Keratinocyte (primary cell): ENCODE data around the gene H1-8.

Experiments
- EZH2 ChIP-seq: IDR thresholded peaks from one replicate; pipeline ENCODE4 v1.6.1; 2012; ENCODE audit warnings: inconsistent platforms, mild to moderate bottlenecking, low read length, moderate library complexity
- TF ChIP-seq, protein P1 (sequence below), 3 experiments: IDR thresholded peaks in 1 of 3; conservative IDR thresholded peaks in 1 of 3; optimal IDR thresholded peaks in 1 of 3; 2 replicates in 2 of 3; 3 replicates in 1 of 3; pipeline versions ENCODE3 to v1.5.1; 2011; ENCODE audit warnings: low read length in 3 of 3, mild to moderate bottlenecking in 3 of 3, moderate library complexity in 2 of 3, control low read depth in 1 of 3, inconsistent platforms in 1 of 3; ENCODE audit not compliant: insufficient read depth in 2 of 3; ENCODE audit errors: extremely low read depth in 1 of 3

DNA sequence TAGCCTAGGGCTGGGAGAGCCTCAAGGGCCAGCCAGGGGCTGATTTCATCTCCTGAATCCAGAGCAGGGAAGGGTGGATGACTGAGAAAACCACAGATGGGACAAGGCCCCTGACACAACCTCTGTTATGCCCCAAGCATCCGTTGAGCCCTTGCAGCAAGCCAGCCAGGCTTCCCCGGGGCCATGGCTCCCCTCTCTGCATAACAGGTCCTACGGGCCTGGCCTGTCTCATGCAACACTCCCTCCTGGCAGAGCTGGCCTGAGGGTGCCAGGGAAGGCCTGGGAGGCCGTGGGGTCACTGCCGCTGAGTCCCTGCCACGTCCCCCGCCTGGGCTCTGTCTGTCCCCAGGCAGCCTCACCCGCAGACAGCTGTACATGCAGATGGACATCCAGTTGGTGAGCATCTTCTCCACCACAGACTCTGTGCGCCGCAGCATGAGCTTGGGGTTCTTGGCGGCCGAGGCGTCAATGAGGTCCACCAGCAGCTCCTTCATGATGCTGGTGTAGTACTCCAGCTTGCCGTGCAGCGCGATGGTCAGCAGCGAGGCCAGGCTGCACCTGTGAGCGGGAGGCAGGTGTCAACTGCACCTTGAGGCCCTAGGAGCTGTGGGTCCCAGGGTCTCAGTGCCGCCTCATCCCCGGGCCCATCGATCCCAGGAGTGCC, 22.1 kb downstream of the H1-8 start:
- TF ChIP-seq, protein P1, sequence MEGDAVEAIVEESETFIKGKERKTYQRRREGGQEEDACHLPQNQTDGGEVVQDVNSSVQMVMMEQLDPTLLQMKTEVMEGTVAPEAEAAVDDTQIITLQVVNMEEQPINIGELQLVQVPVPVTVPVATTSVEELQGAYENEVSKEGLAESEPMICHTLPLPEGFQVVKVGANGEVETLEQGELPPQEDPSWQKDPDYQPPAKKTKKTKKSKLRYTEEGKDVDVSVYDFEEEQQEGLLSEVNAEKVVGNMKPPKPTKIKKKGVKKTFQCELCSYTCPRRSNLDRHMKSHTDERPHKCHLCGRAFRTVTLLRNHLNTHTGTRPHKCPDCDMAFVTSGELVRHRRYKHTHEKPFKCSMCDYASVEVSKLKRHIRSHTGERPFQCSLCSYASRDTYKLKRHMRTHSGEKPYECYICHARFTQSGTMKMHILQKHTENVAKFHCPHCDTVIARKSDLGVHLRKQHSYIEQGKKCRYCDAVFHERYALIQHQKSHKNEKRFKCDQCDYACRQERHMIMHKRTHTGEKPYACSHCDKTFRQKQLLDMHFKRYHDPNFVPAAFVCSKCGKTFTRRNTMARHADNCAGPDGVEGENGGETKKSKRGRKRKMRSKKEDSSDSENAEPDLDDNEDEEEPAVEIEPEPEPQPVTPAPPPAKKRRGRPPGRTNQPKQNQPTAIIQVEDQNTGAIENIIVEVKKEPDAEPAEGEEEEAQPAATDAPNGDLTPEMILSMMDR (optimal IDR thresholded peaks at IDR 0.05 in 1 of 3, IDR thresholded peaks at IDR 0.05 in 1 of 3, conservative IDR thresholded peaks at IDR 0.05 in 1 of 3; ENCODE audit: extremely low read depth in 1 of 3, insufficient read depth in 2 of 3, low read length in 3 of 3) = no peak
- TF ChIP-seq EZH2 = no peak
